ENCODE data around the gene LSR. TPM values are rescaled to one million over a fixed set of nuclear protein-coding genes. Genes with fewer than 3 reads are reported as not detected.

The LSR gene
- total RNA-seq, 3 donors from 2014 or later = 123 to 302 (median 289) TPM

- H3K9me3 ChIP-seq = no peaks in the 10 kb centered on the region
- no peak for DNase-seq
- no peak for TF ChIP-seq CTCF (IDR thresholded peaks at IDR 0.05)
- no peaks in the 10 kb centered on the region for H3K36me3 ChIP-seq (ENCODE audit: low read depth)
- H3K4me1 ChIP-seq (ENCODE audit: low read depth) = no peaks in the 10 kb centered on the region
- no peak for ATAC-seq
- H3K4me3 ChIP-seq = no peak overlapping the region
- intact Hi-C loops (cut with DNase I, micrococcal nuclease) = no loop called here
These were observed 43.0 kb upstream of the LSR start for GRCh38 chr19:35205733-35206323.

GRCh38 chr19:35206379-35206778 is 42.4 kb upstream of the LSR start:
- intact Hi-C loops (cut with DNase I, micrococcal nuclease) = no loop called here
- no peaks in the 10 kb centered on the region for H3K9me3 ChIP-seq
- peak in 1 of 3 donors; percentile 32 for DNase-seq
- no peak for TF ChIP-seq CTCF (IDR thresholded peaks at IDR 0.05)
- no peaks in the 10 kb centered on the region for H3K4me1 ChIP-seq (ENCODE audit: low read depth)
- no peak overlapping the region for H3K4me3 ChIP-seq
- ATAC-seq = peak; percentile 69
- no peaks in the 10 kb centered on the region for H3K36me3 ChIP-seq (ENCODE audit: low read depth)

- Histone ChIP-seq H3K4me1 (ENCODE audit: low read depth) (no peaks in the 10 kb centered on the region), H3K9me3 (no peaks in the 10 kb centered on the region), H3K36me3 (ENCODE audit: low read depth) (no peaks in the 10 kb centered on the region), H3K4me3 (no peak overlapping the region)
- no peak for ATAC-seq
- no peak for TF ChIP-seq CTCF (IDR thresholded peaks at IDR 0.05)
- intact Hi-C loops (cut with DNase I, micrococcal nuclease) = no loop called here
- DNase-seq = no peak
These were observed 41.9 kb upstream of the LSR start for GRCh38 chr19:35206855-35207254.

GRCh38 chr19:35207391-35207871 is 41.4 kb upstream of the LSR start:
- intact Hi-C loops (cut with DNase I, micrococcal nuclease) = no loop called here
- peaks cover 2% of the 10 kb centered on the region for H3K4me1 ChIP-seq (ENCODE audit: low read depth)
- no peak for TF ChIP-seq CTCF (IDR thresholded peaks at IDR 0.05)
- no peak overlapping the region for H3K4me3 ChIP-seq
- H3K9me3 ChIP-seq = no peaks in the 10 kb centered on the region
- no peaks in the 10 kb centered on the region for H3K36me3 ChIP-seq (ENCODE audit: low read depth)
- ATAC-seq (no peak), DNase-seq (no peak)

- H3K9me3 ChIP-seq = no peaks in the 10 kb centered on the region
- no peak for ATAC-seq
- DNase-seq = no peak
- H3K4me3 ChIP-seq = no peak overlapping the region
- TF ChIP-seq CTCF (IDR thresholded peaks at IDR 0.05) = no peak
- H3K36me3 ChIP-seq (ENCODE audit: low read depth) = no peaks in the 10 kb centered on the region
- intact Hi-C loops (cut with DNase I, micrococcal nuclease) = no loop called here
- H3K4me1 ChIP-seq (ENCODE audit: low read depth) = peaks cover 6% of the 10 kb centered on the region
These were observed 40.7 kb upstream of the LSR start for GRCh38 chr19:35208121-35208520.

GRCh38 chr19:35209646-35210045 is 39.2 kb upstream of the LSR start:
- no peak for ATAC-seq
- no peak for DNase-seq
- Histone ChIP-seq H3K9me3 (no peaks in the 10 kb centered on the region), H3K36me3 (ENCODE audit: low read depth) (no peaks in the 10 kb centered on the region), H3K4me1 (ENCODE audit: low read depth) (peaks cover 20% of the 10 kb centered on the region), H3K4me3 (no peak overlapping the region)
- intact Hi-C loops (cut with DNase I, micrococcal nuclease) = no loop called here
- TF ChIP-seq CTCF (IDR thresholded peaks at IDR 0.05) = no peak
